Left ventricle myocardium inferior (tissue), 1 donor: ENCODE results near the gene CUBN. TPM values are rescaled to one million over a fixed set of nuclear protein-coding genes. Genes with fewer than 3 reads are reported as not detected.

Experiments used
- DNase-seq: peaks from one replicate; pipeline ENCODE4 v3.0.0-alpha.2; 2020
- H3K27ac ChIP-seq: fragments of 200-600 bp; replicated peaks from 2 replicates; pipeline ENCODE4 v1.8.0; 2021
- H3K27me3 ChIP-seq: fragments of 200-600 bp; 2 replicates; pipeline ENCODE4 v1.8.0; 2021; ENCODE audit warnings: low read depth
- H3K36me3 ChIP-seq: fragments of 200-600 bp; 2 replicates; pipeline ENCODE4 v1.8.0; 2021
- H3K4me1 ChIP-seq: fragments of 200-600 bp; 2 replicates; pipeline ENCODE4 v1.8.0; 2021
- H3K4me3 ChIP-seq: fragments of 200-600 bp; 2 replicates; pipeline ENCODE4 v1.8.0; 2021; ENCODE audit warnings: mild to moderate bottlenecking, moderate library complexity
- H3K9me3 ChIP-seq: fragments of 200-600 bp; replicated peaks from 2 replicates; pipeline ENCODE4 v1.8.0; 2021
- intact Hi-C: fragments of 100-400 bp; cut with micrococcal nuclease; formaldehyde crosslinking; loops from one replicate; pipeline ENCODE4 v1.11.0; 2022
- total RNA-seq: library from RNA; stranded (reverse); fragmentation: NEBNext Ultra II Directional; extraction: Animal tissue kit (Norgen Biotek cat#: 25700); gene quantifications from one replicate; pipeline ENCODE4 v1.2.1, GENCODE V29; 2021
- TF ChIP-seq, protein P1 (sequence below): fragments of 200-600 bp; IDR thresholded peaks from 2 replicates; pipeline ENCODE4 v1.8.0; 2021; ENCODE audit warnings: antibody characterized with exemption, mild to moderate bottlenecking, borderline replicate concordance
- donor health status: DM: no; HTN: yes; CAD: no; lungs with severe emphysema.

The CUBN gene
- total RNA-seq, 1 donor from 2014 or later: 0.44 TPM

DNA sequence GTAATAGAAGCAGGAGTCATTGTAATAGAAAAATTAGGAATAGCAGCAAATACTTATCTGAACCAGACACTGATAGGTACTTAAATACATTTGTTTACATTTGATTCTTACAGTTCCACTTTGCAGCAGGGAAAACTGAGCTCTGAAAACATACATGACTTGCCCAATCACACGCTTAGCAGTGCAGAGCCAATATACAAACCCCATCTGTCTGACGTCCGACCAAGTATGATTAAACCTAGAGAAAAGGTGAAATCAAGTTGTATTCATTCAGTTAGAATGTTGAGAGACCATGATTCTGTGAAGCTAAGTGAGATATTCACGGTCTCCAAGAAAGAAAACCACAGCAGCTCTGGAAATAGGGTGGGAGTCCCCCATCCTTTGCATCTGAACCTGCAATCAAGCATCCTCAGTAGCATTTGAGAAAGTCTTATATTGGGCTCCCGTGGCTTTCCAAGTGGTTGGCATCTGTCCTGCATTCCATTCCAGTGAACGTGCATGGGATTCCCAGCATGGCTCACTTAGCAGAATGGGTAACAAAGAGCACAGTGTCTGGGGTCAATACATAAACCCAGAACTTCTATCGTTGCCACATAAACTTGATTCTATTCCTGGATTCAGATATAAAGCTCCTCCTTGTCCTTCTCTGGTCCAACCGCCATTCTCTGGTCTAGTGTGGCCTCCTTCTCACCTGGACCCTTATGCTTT lies 163.7 kb downstream of the CUBN start:
- Histone ChIP-seq H3K27ac (peak overlapping the region; percentile 68), H3K4me3 (no peak overlapping the region), H3K36me3 (no peaks in the 10 kb centered on the region), H3K9me3 (no peaks in the 10 kb centered on the region), H3K4me1 (peaks cover 36% of the 10 kb centered on the region), H3K27me3 (peaks cover 8% of the 10 kb centered on the region)
- TF ChIP-seq, protein P1, sequence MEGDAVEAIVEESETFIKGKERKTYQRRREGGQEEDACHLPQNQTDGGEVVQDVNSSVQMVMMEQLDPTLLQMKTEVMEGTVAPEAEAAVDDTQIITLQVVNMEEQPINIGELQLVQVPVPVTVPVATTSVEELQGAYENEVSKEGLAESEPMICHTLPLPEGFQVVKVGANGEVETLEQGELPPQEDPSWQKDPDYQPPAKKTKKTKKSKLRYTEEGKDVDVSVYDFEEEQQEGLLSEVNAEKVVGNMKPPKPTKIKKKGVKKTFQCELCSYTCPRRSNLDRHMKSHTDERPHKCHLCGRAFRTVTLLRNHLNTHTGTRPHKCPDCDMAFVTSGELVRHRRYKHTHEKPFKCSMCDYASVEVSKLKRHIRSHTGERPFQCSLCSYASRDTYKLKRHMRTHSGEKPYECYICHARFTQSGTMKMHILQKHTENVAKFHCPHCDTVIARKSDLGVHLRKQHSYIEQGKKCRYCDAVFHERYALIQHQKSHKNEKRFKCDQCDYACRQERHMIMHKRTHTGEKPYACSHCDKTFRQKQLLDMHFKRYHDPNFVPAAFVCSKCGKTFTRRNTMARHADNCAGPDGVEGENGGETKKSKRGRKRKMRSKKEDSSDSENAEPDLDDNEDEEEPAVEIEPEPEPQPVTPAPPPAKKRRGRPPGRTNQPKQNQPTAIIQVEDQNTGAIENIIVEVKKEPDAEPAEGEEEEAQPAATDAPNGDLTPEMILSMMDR: no peak
- no peak for DNase-seq
- intact Hi-C loops: no loop called here

DNA sequence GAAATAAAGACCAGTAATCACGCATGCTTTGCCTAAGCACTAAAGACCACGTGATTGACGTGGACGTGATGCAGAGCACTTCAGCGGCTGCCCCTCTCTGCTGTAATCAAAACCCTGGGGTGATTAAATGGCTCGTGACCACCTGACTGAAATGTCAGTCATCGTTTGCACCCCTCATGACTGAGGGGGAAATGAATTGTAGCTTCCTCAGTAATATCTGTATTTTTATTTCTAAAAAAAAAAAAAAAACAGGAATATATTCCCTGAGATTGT lies 164.3 kb downstream of the CUBN start:
- H3K4me1 ChIP-seq: peaks cover 36% of the 10 kb centered on the region
- no peak overlapping the region for H3K4me3 ChIP-seq
- no peaks in the 10 kb centered on the region for H3K9me3 ChIP-seq
- DNase-seq: no peak
- intact Hi-C loops: no loop called here
- peaks cover 8% of the 10 kb centered on the region for H3K27me3 ChIP-seq
- no peaks in the 10 kb centered on the region for H3K36me3 ChIP-seq
- no peak overlapping the region for H3K27ac ChIP-seq
- TF ChIP-seq, protein P1: no peak

DNA sequence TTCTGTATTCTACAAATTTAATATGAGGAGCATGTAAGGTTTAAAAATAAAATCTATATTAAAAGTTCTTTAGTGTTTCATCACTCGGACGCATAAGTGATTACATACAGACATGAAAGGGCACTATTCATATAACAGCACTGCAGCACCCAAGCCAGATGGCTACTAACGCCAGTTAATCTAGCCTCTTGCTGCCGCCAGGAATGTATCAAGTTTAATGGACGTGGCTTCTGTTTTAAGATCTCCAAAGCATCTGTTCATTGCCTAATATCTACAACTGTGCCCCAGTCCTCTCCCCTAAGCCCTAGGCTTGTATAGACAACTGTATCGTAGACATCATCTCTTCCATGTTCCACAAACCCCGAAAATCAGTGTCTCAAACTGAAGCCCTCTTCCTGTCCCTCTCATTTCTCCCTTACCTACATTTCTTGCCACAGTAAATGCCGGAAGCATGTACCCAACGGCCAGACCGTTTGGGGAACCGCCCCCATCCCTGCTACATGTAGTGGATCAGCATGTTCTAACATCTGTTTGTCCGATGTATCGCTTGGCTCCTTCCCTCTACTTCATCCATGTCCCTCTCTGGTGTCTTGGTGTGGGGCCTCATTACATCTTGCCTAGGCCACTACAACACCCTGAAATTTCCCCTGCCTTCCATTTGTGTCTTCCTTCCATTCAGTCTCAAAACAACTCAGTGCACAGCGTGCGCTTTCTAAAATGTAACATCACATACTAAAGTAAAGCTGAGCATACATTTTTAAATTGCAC lies 164.9 kb downstream of the CUBN start:
- Histone ChIP-seq H3K36me3 (no peaks in the 10 kb centered on the region), H3K4me1 (peaks cover 36% of the 10 kb centered on the region), H3K4me3 (no peak overlapping the region), H3K27ac (no peak overlapping the region), H3K27me3 (peaks cover 8% of the 10 kb centered on the region), H3K9me3 (no peaks in the 10 kb centered on the region)
- intact Hi-C loops: no loop called here
- TF ChIP-seq, protein P1: no peak
- DNase-seq: no peak

DNA sequence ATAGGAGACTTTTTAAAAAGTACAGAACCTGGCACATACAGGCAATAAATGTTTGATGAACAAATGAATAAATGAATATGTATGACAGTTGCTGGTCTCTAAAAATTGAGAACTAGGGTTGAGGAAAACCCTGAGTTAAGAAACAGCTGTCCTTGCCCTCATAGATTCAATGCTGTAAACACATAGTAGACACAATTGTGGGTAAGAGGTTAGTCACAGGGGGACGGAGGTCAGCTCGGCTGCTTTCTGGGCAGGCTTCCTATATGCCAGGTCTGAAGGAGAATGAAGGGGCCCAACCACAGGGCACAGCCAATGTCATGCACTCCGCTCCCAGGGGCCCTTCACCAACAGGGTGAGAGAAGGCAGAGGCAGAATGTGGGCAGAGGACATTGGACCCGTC lies 169.1 kb downstream of the CUBN start:
- Histone ChIP-seq H3K27me3 (peaks cover 8% of the 10 kb centered on the region), H3K4me1 (no peaks in the 10 kb centered on the region), H3K9me3 (no peaks in the 10 kb centered on the region), H3K27ac (no peak overlapping the region), H3K36me3 (no peaks in the 10 kb centered on the region), H3K4me3 (no peak overlapping the region)
- intact Hi-C loops: no loop called here
- TF ChIP-seq, protein P1: no peak
- DNase-seq: no peak

DNA sequence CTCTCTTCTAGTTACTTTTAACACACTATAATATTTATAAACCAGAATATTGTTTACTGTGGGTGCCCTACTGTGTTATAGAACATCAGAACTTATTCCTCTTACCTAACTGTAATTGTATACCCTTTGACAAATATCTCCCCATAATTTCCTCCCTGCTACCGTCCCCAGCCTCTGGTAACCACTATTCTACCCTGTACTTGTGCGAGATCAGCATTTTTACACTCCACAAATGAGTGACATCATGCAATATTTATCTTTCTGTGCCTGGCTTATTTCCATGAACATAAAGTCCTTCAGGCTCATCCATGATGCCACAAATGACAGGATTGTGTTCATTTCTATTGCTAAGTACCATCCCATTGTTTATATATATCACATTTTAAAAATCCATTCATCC lies 172.6 kb downstream of the CUBN start:
- H3K27ac ChIP-seq: no peak overlapping the region
- peaks cover 24% of the 10 kb centered on the region for H3K4me1 ChIP-seq
- no peaks in the 10 kb centered on the region for H3K27me3 ChIP-seq
- TF ChIP-seq, protein P1: no peak
- no peak overlapping the region for H3K4me3 ChIP-seq
- intact Hi-C loops: no loop called here
- no peaks in the 10 kb centered on the region for H3K36me3 ChIP-seq
- no peak for DNase-seq
- no peaks in the 10 kb centered on the region for H3K9me3 ChIP-seq
